Stimulated activated CD8-positive, alpha-beta memory T cell treated with anti-CD3 and anti-CD28 coated beads, Interleukin-12 subunit alpha, Interleukin-12 subunit beta, amount 100 ng/mL, for 24 hours (primary cell): ENCODE measurements around the gene GLRX.
"Not testable (repeated sequence)": the region's sequence is repeated elsewhere in the genome, so short reads cannot be mapped to it uniquely, and the experiment has no call there.

Experiments used
- DNase-seq: peaks from one replicate; pipeline ENCODE4 v3.0.0-alpha.2; 2020; ENCODE audit errors: extremely low read depth

The GLRX gene

GRCh38 chr5:95826949-95827891, 4.7 kb upstream of the GLRX start:
- DNase-seq = no peak

GRCh38 chr5:95825495-95825894, 3.0 kb upstream of the GLRX start:
- no peak for DNase-seq

DNA sequence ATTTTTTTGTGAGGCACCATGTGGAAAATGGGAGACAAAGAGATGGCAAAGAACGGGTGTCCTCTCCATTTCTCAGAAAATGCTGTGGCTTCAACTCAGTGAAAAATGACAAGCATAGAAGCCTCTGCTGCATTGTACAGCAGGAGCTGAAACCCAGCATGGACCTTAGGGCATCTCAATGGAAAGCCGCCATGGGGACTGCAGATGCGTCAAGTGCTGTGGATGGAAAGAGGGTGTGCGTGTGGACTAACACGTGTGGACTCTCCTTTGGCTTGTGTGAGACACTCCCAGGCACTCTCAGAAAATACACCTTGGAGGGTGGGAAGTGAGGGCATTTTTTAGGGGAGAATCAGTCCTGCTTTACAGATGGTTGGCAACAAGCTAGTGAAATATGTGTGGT, 2.2 kb upstream of the GLRX start:
- DNase-seq = no peak

DNA sequence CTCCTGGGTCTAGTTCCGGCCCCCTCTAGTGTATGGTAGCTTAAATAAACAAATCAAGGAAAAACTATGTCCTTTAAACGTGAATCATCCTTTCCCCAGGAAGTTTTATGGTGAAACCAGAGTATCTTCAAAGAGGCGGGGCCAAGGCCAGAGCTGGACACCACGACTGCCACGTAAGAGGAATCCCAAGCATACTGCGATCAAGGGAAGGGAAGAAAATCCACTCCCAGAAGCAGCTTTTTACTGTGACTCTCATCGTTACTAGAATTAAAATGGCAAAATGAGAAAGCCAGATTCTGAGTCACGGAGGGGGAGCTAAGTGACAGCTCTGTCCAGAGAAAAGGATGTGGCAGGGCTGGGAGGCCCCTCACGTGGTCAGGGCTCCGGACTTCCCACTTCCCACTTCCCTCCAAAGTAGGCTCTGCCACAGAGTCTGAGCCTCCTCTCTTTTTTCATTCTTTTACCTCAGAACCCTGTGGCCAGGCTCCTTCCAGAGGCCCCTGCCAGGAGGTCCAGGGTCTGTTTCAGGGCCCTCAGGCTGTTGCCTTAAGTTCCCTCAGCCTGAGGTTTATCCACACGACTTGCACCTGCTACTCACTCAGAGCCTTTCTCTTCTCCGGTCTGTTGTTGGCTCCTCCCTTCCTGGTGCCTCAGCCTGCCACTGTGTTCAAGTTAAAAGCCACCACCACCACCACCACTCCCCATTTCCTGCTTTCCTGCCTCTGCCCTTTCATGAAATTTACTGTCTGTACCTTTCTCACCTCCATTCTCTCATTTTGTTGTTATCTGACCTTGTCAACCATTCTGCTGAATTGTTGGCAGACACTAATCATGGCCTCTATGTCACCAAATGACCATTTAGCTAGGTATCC, 1.4 kb upstream of the GLRX start:
- no peak for DNase-seq

- no peak for DNase-seq
Measured at GRCh38 chr5:95823218-95823737, 752 bp upstream of the GLRX start.

DNA sequence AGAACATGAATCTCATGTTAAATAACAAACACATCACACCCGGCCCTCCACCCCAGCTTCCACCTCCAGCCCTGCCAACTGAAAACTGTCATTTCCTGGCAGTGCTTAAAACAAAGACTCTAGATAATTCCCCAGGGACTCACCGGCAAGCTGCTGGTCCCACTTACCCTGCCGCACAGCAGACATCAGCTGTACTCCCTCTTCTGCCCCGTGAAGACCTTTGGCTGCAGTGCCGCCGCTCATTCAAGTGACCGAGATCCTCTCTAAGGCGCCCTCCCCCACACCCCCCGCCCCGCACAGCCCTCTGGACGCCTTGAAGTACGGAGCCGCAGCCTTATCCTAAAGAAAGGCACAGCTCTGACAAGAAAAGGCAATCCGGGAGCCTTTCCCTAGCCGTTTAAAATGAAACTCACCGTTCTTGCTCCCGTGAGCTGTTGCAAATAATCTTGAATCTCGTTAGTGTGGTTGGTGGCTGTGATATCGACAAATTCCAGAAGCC, 434 bp downstream of the GLRX start:
- DNase-seq = no peak

DNA sequence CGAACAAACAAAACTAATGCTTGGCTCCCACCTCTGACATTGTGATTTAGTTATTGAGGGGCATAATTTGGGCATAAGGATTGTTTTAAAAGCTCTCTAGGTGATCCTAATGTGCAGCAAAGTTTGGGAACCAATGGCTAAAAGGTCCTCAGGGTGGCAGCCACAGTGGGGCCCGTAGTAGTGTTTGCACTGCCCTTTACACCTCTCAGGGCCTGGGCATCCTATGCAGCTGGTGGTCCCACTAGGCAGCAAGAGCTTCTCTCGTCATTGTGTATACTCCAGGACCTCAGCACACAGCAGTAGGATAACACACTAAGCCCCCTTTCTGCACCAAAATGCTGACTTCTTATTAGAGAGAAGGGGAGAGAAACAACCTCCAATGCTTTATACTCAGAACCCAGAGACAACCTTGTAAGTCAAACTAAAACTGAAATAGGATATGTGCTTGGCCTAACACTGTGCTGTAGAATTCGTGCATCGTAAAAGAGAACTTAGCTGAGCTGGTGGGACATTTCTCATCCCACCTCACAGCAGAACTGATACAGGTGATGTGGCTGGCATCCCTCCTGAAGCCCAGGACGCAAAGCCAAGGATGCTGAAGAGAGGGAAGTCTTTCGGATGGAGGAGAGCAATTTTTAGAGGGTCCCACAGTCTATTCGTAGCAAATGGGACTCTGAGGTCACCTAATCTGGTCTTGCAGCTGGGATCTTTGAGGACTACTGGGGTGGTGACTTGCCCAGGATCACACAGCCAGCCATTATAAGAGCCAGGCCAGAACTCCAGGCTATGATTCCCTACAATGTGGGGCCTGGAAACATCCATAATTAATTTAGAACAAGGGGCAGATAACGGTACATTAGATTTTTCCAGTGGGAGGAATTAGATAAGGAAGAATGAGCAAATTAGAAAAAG, 1.2 kb downstream of the GLRX start:
- DNase-seq = no peak

DNA sequence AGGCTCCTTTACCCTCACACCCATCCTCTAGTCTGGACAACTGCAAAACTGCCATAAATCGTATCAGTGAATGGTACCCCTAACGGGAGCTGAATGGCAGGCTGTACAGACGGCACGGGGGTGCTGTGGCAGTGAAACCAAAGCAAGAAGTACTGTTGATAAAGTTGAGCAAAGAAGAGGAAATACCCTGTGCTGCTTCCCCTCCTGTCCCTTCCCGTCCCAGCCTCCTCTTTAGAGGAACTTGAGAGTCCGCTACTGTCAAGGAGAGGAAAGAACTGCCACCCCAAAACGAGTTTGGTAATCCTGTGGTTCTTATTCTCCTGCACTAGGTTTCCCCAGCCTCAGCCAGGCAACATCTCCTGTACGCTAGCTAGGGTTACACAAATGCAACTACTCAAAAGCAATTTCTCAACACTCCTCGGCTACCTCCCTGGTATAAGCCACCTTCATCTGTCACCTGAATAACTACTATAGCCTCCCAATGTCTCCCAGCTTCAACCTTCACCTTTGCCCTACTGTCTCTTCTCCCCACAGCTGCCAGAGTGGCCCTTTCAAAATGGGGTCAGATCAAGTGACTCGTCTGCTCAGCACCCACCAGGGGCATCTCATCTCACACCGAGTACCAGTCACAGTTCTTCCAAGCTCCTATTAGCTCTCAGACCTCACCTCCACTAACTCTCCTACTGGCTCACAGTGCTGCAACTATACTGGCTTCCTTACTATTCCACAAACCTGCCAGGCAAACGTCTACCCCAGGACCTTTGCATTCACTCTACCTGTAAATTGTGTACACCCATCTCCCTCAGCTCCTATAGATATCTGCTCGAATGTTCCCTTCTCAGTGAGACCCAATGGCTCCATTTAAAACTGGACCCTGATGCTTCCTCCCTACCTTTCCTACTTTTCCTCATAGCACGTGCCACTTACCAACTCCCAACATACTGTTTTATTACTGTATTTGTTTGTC, 4.1 kb downstream of the GLRX start:
- no peak for DNase-seq

GRCh38 chr5:95817430-95817829, 5.1 kb downstream of the GLRX start:
- no peak for DNase-seq

DNA sequence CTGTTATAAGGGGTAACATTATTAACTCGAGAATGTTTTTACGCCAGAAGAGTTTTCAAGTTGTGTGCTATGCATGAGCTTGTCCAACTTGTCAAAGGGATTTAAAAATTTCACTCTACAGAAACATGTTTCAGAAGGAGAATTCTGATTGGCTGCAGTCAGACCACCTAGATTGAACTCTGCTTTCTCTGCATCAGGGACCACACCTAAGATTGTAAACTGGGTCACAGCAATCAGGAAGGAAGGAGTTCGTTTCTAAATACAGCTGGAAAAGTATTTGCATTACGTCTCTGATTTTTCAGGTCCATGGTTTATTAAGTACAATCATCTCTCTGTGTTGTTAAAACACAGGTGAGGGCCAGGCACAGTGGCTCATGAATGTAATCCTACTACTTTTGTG, 5.8 kb downstream of the GLRX start:
- DNase-seq = no peak

DNA sequence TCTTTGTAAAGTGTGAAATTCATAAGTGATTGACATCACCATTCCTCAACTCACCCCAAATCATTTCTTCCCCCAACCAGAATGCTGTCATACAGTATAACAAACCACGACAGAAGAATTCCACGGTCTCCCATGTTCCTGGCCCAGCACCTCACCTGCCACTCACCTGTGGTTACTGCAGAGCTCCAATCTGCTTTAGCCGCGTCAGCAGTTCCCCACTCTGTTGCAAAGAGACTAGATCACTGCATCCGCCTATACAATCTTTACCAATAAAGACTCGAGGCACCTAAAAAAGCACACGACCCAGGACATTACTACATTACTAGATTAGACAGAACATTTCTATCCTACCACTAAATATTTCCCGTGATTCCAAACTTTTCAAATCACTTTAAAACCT, 6.2 kb downstream of the GLRX start:
- no peak for DNase-seq

DNA sequence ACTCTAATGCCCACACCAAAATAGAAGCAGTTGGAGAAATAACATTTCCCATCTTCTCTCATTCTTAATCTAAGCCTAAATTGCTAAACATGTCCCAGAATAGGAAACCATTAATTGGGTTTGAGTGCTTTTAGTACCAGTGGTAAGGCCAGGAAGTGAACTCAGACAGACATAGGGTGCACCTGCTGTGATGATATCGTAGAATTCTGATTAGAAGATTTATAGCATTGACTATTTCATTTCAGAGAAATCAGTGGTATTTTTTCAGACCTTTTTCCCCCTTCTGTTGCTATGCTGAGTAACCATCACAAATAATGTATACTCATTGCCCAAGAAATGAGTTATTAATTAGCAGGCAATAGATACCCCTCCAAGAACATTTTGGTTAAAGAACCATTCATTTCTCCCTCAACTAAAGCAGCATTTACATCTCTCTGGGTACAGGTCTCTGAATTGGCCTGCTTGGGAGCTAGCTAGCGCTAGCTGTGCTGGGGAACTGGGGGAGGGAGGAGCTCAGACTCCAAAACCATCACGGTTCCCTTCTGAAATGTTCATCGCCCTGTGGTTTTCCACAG, 7.3 kb downstream of the GLRX start:
- DNase-seq = no peak

DNA sequence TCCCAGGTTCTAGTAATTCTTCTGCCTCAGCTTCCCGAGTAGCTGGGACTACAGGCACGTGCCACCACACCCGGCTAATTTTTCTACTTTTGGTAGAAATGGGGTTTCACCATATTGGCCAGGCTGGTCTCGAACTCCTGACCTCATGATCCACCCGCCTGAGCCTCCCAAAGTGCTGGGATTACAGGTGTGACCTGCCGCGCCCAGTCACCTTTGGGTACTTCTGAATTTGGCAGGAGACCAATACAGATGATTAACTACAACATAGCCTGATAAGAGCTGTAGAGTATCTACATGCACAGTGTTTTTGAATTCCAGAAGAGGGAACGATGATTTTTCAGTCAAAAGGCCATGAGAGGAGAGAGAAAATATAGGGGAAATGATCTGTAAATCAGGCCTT, 9.5 kb downstream of the GLRX start:
- DNase-seq = not testable (repeated sequence)

DNA sequence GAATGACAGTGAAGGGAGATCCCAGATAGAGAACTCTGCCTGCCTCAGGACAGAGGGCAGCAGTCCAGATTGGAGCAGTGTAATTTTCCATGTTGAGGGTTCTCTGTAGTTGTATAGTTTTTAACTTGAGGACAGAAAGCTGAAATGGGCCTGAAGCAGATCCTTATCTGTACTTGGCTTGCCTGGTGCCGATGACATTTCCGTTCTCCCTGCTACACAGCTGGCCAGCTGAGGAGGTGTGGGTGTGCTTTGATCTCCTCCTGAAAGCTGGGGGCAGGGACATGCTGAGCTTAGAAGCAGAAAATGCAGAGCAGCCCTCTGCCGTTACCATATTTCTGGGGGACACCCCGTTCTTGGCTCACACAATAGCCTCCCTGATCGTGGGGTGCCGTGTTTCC, 10.5 kb downstream of the GLRX start:
- no peak for DNase-seq

- not testable (repeated sequence) for DNase-seq
Measured at GRCh38 chr5:95811461-95812073, 11.0 kb downstream of the GLRX start.

DNA sequence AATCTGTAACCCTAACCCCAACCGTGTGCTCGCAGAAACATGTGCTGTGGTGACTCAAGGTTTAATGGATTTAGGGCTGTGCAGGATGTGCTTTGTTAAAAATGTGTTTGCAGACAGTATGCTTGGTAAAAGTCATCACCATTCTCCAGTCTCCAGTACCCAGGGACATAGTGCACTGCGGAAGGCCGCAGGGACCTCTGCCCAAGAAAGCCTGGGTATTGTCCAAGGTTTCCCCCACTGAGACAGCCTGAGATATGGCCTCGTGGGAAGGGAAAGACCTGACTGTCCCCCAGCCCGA, 11.5 kb downstream of the GLRX start:
- DNase-seq = not testable (repeated sequence)

GRCh38 chr5:95810305-95811125, 12.0 kb downstream of the GLRX start:
- no peak for DNase-seq

DNA sequence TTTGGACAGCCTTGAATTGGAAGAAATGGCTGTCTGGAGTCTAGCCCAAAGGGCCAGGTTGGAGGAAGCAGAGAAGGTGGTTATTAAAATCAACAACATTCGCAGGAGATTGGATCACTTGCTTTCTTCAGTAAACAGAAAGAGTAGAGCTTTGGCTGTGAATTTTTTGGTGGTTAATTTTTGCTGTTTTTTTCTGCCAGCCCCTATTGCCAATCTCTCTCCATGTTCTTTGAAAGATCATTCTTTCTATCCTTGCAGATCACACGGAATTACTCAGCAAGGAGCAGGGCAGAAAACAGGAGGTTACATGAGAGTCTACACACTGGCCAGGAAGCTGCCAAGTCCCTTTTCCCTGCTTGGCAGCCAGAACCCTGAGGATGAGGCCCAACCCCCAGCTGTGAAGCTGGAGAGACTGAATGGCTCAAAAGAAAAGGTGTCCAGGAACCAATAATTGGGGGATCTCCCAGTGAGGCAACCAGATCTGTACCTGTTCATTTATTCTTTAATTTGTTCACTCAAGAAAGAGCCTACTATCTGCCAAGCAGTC, 13.0 kb downstream of the GLRX start:
- DNase-seq = no peak
